ENCODE results near the gene RPP38. TPM values are rescaled to one million over a fixed set of nuclear protein-coding genes. Genes with fewer than 3 reads are reported as not detected.

The RPP38 gene
- total and polyA plus RNA-seq, 2 of the 4 experiments (the other 2 are of a cell fraction), result 12.4 to 19.0 TPM

GRCh38 chr10:15136129-15137035, 39.2 kb downstream of the RPP38 start:
- DNase-seq (no peak), ATAC-seq (ENCODE audit: low read depth) (no peak)
- H3K4me3 ChIP-seq (ENCODE audit: insufficient read depth, low read depth, low read length), result no peak overlapping the region
- no TSS peak for BruUV-seq (replicated peaks)
- TF ChIP-seq USF2 (IDR thresholded peaks at IDR 0.05; ENCODE audit: low read depth, low read length) (no peak), CEBPB (IDR thresholded peaks at IDR 0.05; ENCODE audit: low read depth, low read length) (no peak), MXI1 (IDR thresholded peaks at IDR 0.05; ENCODE audit: borderline replicate concordance, low read depth, low read length) (no peak), POLR2A (IDR thresholded peaks at IDR 0.05; ENCODE audit: low read depth, low read length) (no peak)
- no peak overlapping the region for H3K56ac ChIP-seq (ENCODE audit: extremely low read depth, insufficient read depth, low read length)
- no peak overlapping the region for H4K8ac ChIP-seq (ENCODE audit: low read depth in 2 of 2, low read length in 2 of 2)
- H3K14ac ChIP-seq (replicated peaks; ENCODE audit: low read depth, low read length), result no peak overlapping the region
- dilution Hi-C loops (cut with HindIII; ENCODE audit: low sequenced_read_pairs, unreplicated experiment), result no loop called here
- no peaks in the 10 kb centered on the region for H3K4me1 ChIP-seq (ENCODE audit: control insufficient read depth, insufficient read depth, low read length)
- H3K4me2 ChIP-seq (ENCODE audit: low read depth, low read length), result no peak overlapping the region
- H4K5ac ChIP-seq (ENCODE audit: low read depth, low read length), result no peak overlapping the region
- H3K9ac ChIP-seq (ENCODE audit: low read depth, low read length), result no peak overlapping the region
- intact Hi-C loops (cut with micrococcal nuclease), result no loop called here
- H2AFZ ChIP-seq (replicated peaks; ENCODE audit: low read length, poor library complexity), result no peak overlapping the region
- H3K9me3 ChIP-seq (ENCODE audit: control insufficient read depth, insufficient read depth, low read length), result no peaks in the 10 kb centered on the region
- H3K79me1 ChIP-seq (ENCODE audit: low read depth in 1 of 2, low read length in 2 of 2), result peaks cover 8 to 10% of the 10 kb centered on the region in 2 experiments; a peak in 3 of 4 replicates
- H3K27me3 ChIP-seq (ENCODE audit: control insufficient read depth, insufficient read depth, low read length), result no peaks in the 10 kb centered on the region
- H2AK5ac ChIP-seq (ENCODE audit: low read depth, low read length), result no peak overlapping the region
- no peaks in the 10 kb centered on the region for H4K20me1 ChIP-seq (ENCODE audit: insufficient read depth, low read length)
- H2BK20ac ChIP-seq (ENCODE audit: low read depth, low read length), result no peak overlapping the region
- H2BK15ac ChIP-seq (ENCODE audit: low read depth, low read length), result no peak overlapping the region
- peaks cover 20% of the 10 kb centered on the region for H3K36me3 ChIP-seq (ENCODE audit: control insufficient read depth, insufficient read depth, low read length)
- no peak overlapping the region for H2AK9ac ChIP-seq (replicated peaks; ENCODE audit: low read depth, low read length, poor library complexity)
- H3K4ac ChIP-seq (ENCODE audit: low read depth, low read length), result no peak overlapping the region
- H3K9me1 ChIP-seq (ENCODE audit: insufficient read depth, low read length), result no peaks in the 10 kb centered on the region; the same call in 1 of the 2 replicates
- H2BK5ac ChIP-seq (ENCODE audit: low read depth, low read length, poor library complexity, severe bottlenecking), result no peak overlapping the region
- CTCF ChIA-PET, result no interaction called here
- in situ Hi-C loops (cut with MboI; ENCODE audit: low sequenced_read_pairs), result no loop called here
- no peak overlapping the region for H3K27ac ChIP-seq (ENCODE audit: insufficient read depth, low read length)
- H2BK120ac ChIP-seq (ENCODE audit: low read depth, low read length), result no peak overlapping the region
- no peak overlapping the region for H3K23ac ChIP-seq (ENCODE audit: low read depth, low read length)
- no peak overlapping the region for H4K91ac ChIP-seq (ENCODE audit: insufficient read depth, low read depth, low read length)
- no peak overlapping the region for H3K18ac ChIP-seq (ENCODE audit: low read depth, low read length)
- POLR2A ChIA-PET (ENCODE audit: unreplicated experiment), result no interaction called here
- 89% methylated on average over 5 of the region's 11 CpGs; no CpG with 5 or more reads in 1 of the 2 experiments for WGBS, 2 experiments (ENCODE audit: extremely low coverage in 2 of 2, insufficient read length in 1 of 2)
